ENCODE measurements around the gene P2RX2. TPM values are rescaled to one million over a fixed set of nuclear protein-coding genes. Genes with fewer than 3 reads are reported as not detected.

P2RX2 gene
- total and polyA plus RNA-seq, 2 of the 4 experiments (the other 2 are of a cell fraction), result not detected

DNA sequence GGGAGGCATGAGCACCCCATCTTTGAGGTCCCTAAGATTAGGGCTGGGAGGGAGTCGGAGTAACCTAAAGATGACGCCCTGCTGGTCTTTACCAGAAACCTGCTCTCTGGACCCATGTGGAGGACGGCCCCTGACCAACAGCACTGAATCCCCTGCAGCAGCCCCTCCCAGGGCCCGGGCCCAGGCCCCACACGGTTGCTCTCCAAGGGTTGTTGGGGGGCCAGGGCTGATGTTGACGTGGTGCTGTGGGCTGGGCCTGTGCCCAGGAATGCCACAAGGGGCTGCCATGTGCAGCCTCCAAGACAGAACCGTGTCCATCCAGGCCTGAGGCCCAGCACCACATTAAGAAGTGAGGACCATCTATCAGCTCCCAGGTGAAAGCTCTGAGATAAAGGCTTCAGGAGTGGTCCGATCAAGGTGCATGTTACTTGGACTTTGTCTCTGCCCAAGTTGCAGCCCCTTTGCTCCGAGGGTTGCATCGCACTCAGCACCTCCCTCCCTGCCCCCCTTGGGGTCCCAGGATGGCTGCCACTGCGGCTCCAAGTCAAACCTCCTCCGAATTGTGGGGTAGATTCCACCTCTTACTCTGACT lies 37.8 kb upstream of the P2RX2 start:
- WGBS, 2 experiments (ENCODE audit: extremely low coverage in 2 of 2, insufficient read length in 1 of 2), result 83% methylated on average over 4 of the region's 12 CpGs; no CpG with 5 or more reads in 1 of the 2 experiments
- Histone ChIP-seq H2AK5ac (ENCODE audit: low read depth, low read length) (no peak overlapping the region), H3K4me1 (ENCODE audit: control insufficient read depth, insufficient read depth, low read length) (no peaks in the 10 kb centered on the region), H2AFZ (replicated peaks; ENCODE audit: low read length, poor library complexity) (no peak overlapping the region), H4K91ac (ENCODE audit: insufficient read depth, low read depth, low read length) (no peak overlapping the region), H4K8ac (ENCODE audit: low read depth in 2 of 2, low read length in 2 of 2) (no peak overlapping the region), H4K20me1 (ENCODE audit: insufficient read depth, low read length) (no peaks in the 10 kb centered on the region), H3K4me2 (ENCODE audit: low read depth, low read length) (no peak overlapping the region), H3K14ac (replicated peaks; ENCODE audit: low read depth, low read length) (no peak overlapping the region), H3K27me3 (ENCODE audit: control insufficient read depth, insufficient read depth, low read length) (no peaks in the 10 kb centered on the region), H3K9me3 (ENCODE audit: control insufficient read depth, insufficient read depth, low read length) (no peaks in the 10 kb centered on the region), H2BK20ac (ENCODE audit: low read depth, low read length) (no peak overlapping the region), H3K23ac (ENCODE audit: low read depth, low read length) (no peak overlapping the region), H3K4me3 (ENCODE audit: insufficient read depth, low read depth, low read length) (no peak overlapping the region), H2BK5ac (ENCODE audit: low read depth, low read length, poor library complexity, severe bottlenecking) (no peak overlapping the region), H2AK9ac (replicated peaks; ENCODE audit: low read depth, low read length, poor library complexity) (no peak overlapping the region), H3K36me3 (ENCODE audit: control insufficient read depth, insufficient read depth, low read length) (peaks cover 30% of the 10 kb centered on the region), H3K27ac (ENCODE audit: insufficient read depth, low read length) (no peak overlapping the region), H4K5ac (ENCODE audit: low read depth, low read length) (no peak overlapping the region), H3K18ac (ENCODE audit: low read depth, low read length) (no peak overlapping the region), H2BK120ac (ENCODE audit: low read depth, low read length) (no peak overlapping the region), H3K9ac (ENCODE audit: low read depth, low read length) (no peak overlapping the region), H3K9me1 (ENCODE audit: insufficient read depth, low read length) (no peaks in the 10 kb centered on the region), H3K56ac (ENCODE audit: extremely low read depth, insufficient read depth, low read length) (no peak overlapping the region), H2BK15ac (ENCODE audit: low read depth, low read length) (no peak overlapping the region), H3K4ac (ENCODE audit: low read depth, low read length) (no peak overlapping the region), H3K79me1 (ENCODE audit: low read depth in 1 of 2, low read length in 2 of 2) (no peaks in the 10 kb centered on the region)
- ChIA-PET POLR2A (ENCODE audit: unreplicated experiment) (no interaction called here), CTCF (no interaction called here)
- in situ Hi-C loops (cut with MboI; ENCODE audit: low sequenced_read_pairs) (no loop called here), dilution Hi-C loops (cut with HindIII; ENCODE audit: low sequenced_read_pairs, unreplicated experiment) (no loop called here), intact Hi-C loops (cut with micrococcal nuclease) (no loop called here)
- DNase-seq (no peak), ATAC-seq (ENCODE audit: low read depth) (no peak)
- no TSS peak for BruUV-seq (replicated peaks)
- TF ChIP-seq SMC3 (IDR thresholded peaks at IDR 0.05; ENCODE audit: low read depth, low read length) (no peak), MAZ (IDR thresholded peaks at IDR 0.05; ENCODE audit: borderline replicate concordance, low read depth, low read length) (no peak), CHD1 (IDR thresholded peaks at IDR 0.05; ENCODE audit: low read depth, low read length) (no peak), NFE2L2 (IDR thresholded peaks at IDR 0.05; ENCODE audit: low read depth, low read length) (no peak), MXI1 (IDR thresholded peaks at IDR 0.05; ENCODE audit: borderline replicate concordance, low read depth, low read length) (no peak), CEBPB (IDR thresholded peaks at IDR 0.05; ENCODE audit: low read depth, low read length) (no peak), POLR2A (IDR thresholded peaks at IDR 0.05; ENCODE audit: low read depth, low read length) (no peak), RCOR1 (IDR thresholded peaks at IDR 0.05; ENCODE audit: insufficient replicate concordance, low read length) (no peak), FOS (IDR thresholded peaks at IDR 0.05; ENCODE audit: low read depth, low read length) (no peak), RFX5 (IDR thresholded peaks at IDR 0.05; ENCODE audit: low read depth, low read length) (no peak), MAFK (IDR thresholded peaks at IDR 0.05; ENCODE audit: low read depth, low read length) (no peak), RAD21 (IDR thresholded peaks at IDR 0.05; ENCODE audit: low read length) (no peak), BHLHE40 (IDR thresholded peaks at IDR 0.05; ENCODE audit: low read depth, low read length) (no peak)
- TF ChIP-seq, protein P1, sequence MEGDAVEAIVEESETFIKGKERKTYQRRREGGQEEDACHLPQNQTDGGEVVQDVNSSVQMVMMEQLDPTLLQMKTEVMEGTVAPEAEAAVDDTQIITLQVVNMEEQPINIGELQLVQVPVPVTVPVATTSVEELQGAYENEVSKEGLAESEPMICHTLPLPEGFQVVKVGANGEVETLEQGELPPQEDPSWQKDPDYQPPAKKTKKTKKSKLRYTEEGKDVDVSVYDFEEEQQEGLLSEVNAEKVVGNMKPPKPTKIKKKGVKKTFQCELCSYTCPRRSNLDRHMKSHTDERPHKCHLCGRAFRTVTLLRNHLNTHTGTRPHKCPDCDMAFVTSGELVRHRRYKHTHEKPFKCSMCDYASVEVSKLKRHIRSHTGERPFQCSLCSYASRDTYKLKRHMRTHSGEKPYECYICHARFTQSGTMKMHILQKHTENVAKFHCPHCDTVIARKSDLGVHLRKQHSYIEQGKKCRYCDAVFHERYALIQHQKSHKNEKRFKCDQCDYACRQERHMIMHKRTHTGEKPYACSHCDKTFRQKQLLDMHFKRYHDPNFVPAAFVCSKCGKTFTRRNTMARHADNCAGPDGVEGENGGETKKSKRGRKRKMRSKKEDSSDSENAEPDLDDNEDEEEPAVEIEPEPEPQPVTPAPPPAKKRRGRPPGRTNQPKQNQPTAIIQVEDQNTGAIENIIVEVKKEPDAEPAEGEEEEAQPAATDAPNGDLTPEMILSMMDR (conservative IDR thresholded peaks at IDR 0.05; ENCODE audit: low read depth, low read length), result no peak
- TF ChIP-seq, protein P2, sequence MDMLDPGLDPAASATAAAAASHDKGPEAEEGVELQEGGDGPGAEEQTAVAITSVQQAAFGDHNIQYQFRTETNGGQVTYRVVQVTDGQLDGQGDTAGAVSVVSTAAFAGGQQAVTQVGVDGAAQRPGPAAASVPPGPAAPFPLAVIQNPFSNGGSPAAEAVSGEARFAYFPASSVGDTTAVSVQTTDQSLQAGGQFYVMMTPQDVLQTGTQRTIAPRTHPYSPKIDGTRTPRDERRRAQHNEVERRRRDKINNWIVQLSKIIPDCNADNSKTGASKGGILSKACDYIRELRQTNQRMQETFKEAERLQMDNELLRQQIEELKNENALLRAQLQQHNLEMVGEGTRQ (IDR thresholded peaks at IDR 0.05; ENCODE audit: low read depth, low read length), result no peak

All from IMR-90 (cell line).